HG03460 (cell line): ENCODE data around the gene MRPS5.
"Not testable (repeated sequence)": the region's sequence is repeated elsewhere in the genome, so short reads cannot be mapped to it uniquely, and the experiment has no call there.

Source experiments
- ATAC-seq: cut with Tn5 transposase; IDR thresholded peaks from one replicate; pipeline ENCODE4 v1.9.1; 2021; ENCODE audit not compliant: unreplicated experiment

Gene MRPS5

GRCh38 chr2:95048825-95049682 lies 72.6 kb downstream of the MRPS5 start:
- ATAC-seq = no peak

- ATAC-seq = no peak
Observed at GRCh38 chr2:95047629-95048510, 73.7 kb downstream of the MRPS5 start.

GRCh38 chr2:95046371-95047112 lies 75.1 kb downstream of the MRPS5 start:
- no peak for ATAC-seq

GRCh38 chr2:95044601-95045000 lies 77.0 kb downstream of the MRPS5 start:
- no peak for ATAC-seq

GRCh38 chr2:95043300-95044093 lies 78.1 kb downstream of the MRPS5 start:
- ATAC-seq = no peak

- ATAC-seq = no peak
Observed at GRCh38 chr2:95042472-95043271, 78.9 kb downstream of the MRPS5 start.

- ATAC-seq = no peak
Observed at GRCh38 chr2:95041824-95042442, 79.7 kb downstream of the MRPS5 start.

GRCh38 chr2:95041060-95041823 lies 80.4 kb downstream of the MRPS5 start:
- ATAC-seq = no peak

GRCh38 chr2:95040426-95040825 lies 81.2 kb downstream of the MRPS5 start:
- no peak for ATAC-seq

- no peak for ATAC-seq
Observed at GRCh38 chr2:95039978-95040377, 81.6 kb downstream of the MRPS5 start.

GRCh38 chr2:95039363-95039762 lies 82.2 kb downstream of the MRPS5 start:
- ATAC-seq = no peak

GRCh38 chr2:95038635-95039298 lies 82.8 kb downstream of the MRPS5 start:
- no peak for ATAC-seq

- not testable (repeated sequence) for ATAC-seq
Observed at GRCh38 chr2:95037841-95038585, 83.6 kb downstream of the MRPS5 start.

- no peak for ATAC-seq
Observed at GRCh38 chr2:95037384-95037839, 84.2 kb downstream of the MRPS5 start.

- no peak for ATAC-seq
Observed at GRCh38 chr2:95036596-95037383, 84.8 kb downstream of the MRPS5 start.
